ENCODE measurements around the gene SVOP. TPM values are rescaled to one million over a fixed set of nuclear protein-coding genes. Genes with fewer than 3 reads are reported as not detected.

The SVOP gene
- total and polyA plus RNA-seq, 2 donors (not counting 1 experiment from before 2014, with no cell fraction given), result not detected

DNA sequence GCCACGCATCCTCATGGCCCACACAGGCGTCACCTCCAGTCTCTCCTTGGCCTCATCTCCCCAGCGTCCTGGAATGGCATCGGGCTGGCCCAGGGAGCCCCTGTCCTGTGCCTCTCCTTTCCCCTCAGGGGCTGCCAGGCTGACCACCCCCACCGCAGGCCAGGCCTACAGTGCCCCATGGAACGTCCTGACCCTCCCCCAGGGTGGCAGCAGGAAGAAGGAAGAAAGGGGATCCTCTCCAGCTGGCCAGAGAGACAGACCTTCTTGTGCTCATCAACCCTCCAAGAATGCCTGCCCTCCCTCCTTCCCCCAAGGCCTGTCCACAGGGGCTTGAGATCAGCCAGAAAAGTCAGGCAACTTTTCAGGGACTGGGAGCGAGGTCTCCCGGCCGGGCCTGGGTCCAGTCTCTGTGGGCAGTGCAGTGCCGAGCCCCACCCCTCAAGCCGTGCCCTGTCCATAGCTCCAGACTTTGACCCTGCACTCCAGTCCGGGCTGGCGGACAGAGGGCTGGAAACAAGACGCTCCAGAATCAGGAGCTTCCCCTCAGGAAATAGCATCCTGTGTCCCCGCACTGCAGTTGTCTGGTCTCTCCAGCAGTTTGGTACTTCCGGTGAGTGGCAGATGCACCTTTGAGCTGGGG is 141.1 kb downstream of the SVOP start, which contains the start of gene DAO:
Gene DAO (plus strand): TSS at position 478 of the 640 bp plus-strand sequence. CDS start 4,915 bp downstream, outside the sequence.
- ChIA-PET POLR2A (no interaction called here), CTCF (interaction anchor here (2.8 kb wide), 1 partner anchor 71 kb away, joined by 16 read pairs; no protein-coding TSS in a partner anchor)
- Histone ChIP-seq H3K27me3 (replicated peaks in 1 of 4; ENCODE audit: control extremely low read depth in 1 of 4, control insufficient read depth in 3 of 4, insufficient read depth in 4 of 4, low read length in 3 of 4) (peaks cover 0 to 10% (median 0%) of the 10 kb centered on the region in 4 experiments), H3K9ac (ENCODE audit: low read length) (no peak within 1 kb of the TSS), H3K9me3 (ENCODE audit: control extremely low read depth in 1 of 3, control insufficient read depth in 2 of 3, insufficient read depth in 1 of 3, low read length in 2 of 3) (peaks cover 0 to 3% (median 0%) of the 10 kb centered on the region in 3 donors), H3K79me2 (ENCODE audit: control insufficient read depth, insufficient read depth, low read length) (no peaks in the 10 kb centered on the region), H3K4me1 (ENCODE audit: control insufficient read depth in 2 of 2, insufficient read depth in 2 of 2, low read length in 2 of 2) (peaks cover 0 to 5% of the 10 kb centered on the region in 2 donors), H4K20me1 (ENCODE audit: control insufficient read depth, insufficient read depth, low read length, poor library complexity, severe bottlenecking) (no peaks in the 10 kb centered on the region), H2AFZ (ENCODE audit: insufficient read depth, low read depth, low read length, poor library complexity, severe bottlenecking) (no peak within 1 kb of the TSS), H3K27ac (ENCODE audit: low read length in 2 of 2) (no peak within 1 kb of the TSS), H3K36me3 (replicated peaks in 1 of 2; ENCODE audit: control extremely low read depth in 1 of 2, control insufficient read depth in 1 of 2, extremely low read depth in 1 of 2, insufficient read depth in 2 of 2, low read length in 1 of 2) (no peaks in the 10 kb centered on the region), H3K4me3 (ENCODE audit: control extremely low read depth in 1 of 5, extremely low read depth in 1 of 5, insufficient read depth in 1 of 5, low read depth in 2 of 5, low read length in 4 of 5) (no peak within 1 kb of the TSS), H3K4me2 (replicated peaks; ENCODE audit: low read depth, low read length, poor library complexity, severe bottlenecking) (no peak within 1 kb of the TSS)
- 91% methylated on average over 15 of the region's 16 CpGs for WGBS (ENCODE audit: insufficient coverage)
- H3K27me3 Mint-ChIP-seq, result no peaks in the 10 kb centered on the region
- H3K4me3 Mint-ChIP-seq, result no peak within 1 kb of the TSS
- ATAC-seq (ENCODE audit: low read depth) (no peak), DNase-seq (no peak)
- TF ChIP-seq EZH2 (IDR thresholded peaks at IDR 0.05; ENCODE audit: borderline replicate concordance, insufficient read depth, low read depth, low read length, poor library complexity, severe bottlenecking), result no peak
- TF ChIP-seq, protein P1, sequence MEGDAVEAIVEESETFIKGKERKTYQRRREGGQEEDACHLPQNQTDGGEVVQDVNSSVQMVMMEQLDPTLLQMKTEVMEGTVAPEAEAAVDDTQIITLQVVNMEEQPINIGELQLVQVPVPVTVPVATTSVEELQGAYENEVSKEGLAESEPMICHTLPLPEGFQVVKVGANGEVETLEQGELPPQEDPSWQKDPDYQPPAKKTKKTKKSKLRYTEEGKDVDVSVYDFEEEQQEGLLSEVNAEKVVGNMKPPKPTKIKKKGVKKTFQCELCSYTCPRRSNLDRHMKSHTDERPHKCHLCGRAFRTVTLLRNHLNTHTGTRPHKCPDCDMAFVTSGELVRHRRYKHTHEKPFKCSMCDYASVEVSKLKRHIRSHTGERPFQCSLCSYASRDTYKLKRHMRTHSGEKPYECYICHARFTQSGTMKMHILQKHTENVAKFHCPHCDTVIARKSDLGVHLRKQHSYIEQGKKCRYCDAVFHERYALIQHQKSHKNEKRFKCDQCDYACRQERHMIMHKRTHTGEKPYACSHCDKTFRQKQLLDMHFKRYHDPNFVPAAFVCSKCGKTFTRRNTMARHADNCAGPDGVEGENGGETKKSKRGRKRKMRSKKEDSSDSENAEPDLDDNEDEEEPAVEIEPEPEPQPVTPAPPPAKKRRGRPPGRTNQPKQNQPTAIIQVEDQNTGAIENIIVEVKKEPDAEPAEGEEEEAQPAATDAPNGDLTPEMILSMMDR (IDR thresholded peaks at IDR 0.05), result no peak
- intact Hi-C loops (cut with micrococcal nuclease), result no loop called here
- H3K4me1 Mint-ChIP-seq, result no peaks in the 10 kb centered on the region
- no peaks in the 10 kb centered on the region for H3K9me3 Mint-ChIP-seq (ENCODE audit: insufficient read depth)
- no peak within 1 kb of the TSS for H3K27ac Mint-ChIP-seq

DNA sequence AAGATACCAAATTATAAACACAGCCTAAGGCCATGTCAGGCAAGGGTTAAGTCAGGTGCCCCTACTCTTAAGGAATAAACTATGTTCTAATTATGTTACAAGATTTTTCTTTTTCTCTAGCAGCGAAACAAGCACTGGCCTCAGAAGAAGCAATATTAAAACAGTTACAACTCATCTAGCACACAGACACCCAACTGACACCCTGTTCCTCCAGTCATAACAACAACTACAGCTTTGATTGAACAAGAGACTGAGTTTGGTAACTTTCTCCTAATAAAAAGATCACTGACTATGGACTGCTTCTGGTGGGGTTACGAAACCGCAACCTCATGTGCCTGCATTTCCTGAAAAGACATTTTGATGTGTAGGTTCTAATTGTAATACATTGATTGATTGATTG is 144.3 kb downstream of the SVOP start:
- TF ChIP-seq, protein P1 (IDR thresholded peaks at IDR 0.05), result no peak
- TF ChIP-seq EZH2 (IDR thresholded peaks at IDR 0.05; ENCODE audit: borderline replicate concordance, insufficient read depth, low read depth, low read length, poor library complexity, severe bottlenecking), result no peak
- ATAC-seq (ENCODE audit: low read depth) (no peak), DNase-seq (no peak)
- Mint-ChIP-seq H3K4me3 (no peak overlapping the region), H3K27ac (no peak overlapping the region), H3K4me1 (no peaks in the 10 kb centered on the region), H3K27me3 (no peaks in the 10 kb centered on the region), H3K9me3 (ENCODE audit: insufficient read depth) (no peaks in the 10 kb centered on the region)
- Histone ChIP-seq H3K9ac (ENCODE audit: low read length) (no peak overlapping the region), H3K79me2 (ENCODE audit: control insufficient read depth, insufficient read depth, low read length) (no peaks in the 10 kb centered on the region), H3K4me1 (ENCODE audit: control insufficient read depth in 2 of 2, insufficient read depth in 2 of 2, low read length in 2 of 2) (no peaks in the 10 kb centered on the region), H2AFZ (ENCODE audit: insufficient read depth, low read depth, low read length, poor library complexity, severe bottlenecking) (no peak overlapping the region), H3K27ac (ENCODE audit: low read length in 2 of 2) (no peak overlapping the region), H4K20me1 (ENCODE audit: control insufficient read depth, insufficient read depth, low read length, poor library complexity, severe bottlenecking) (no peaks in the 10 kb centered on the region), H3K4me3 (ENCODE audit: control extremely low read depth in 1 of 5, extremely low read depth in 1 of 5, insufficient read depth in 1 of 5, low read depth in 2 of 5, low read length in 4 of 5) (no peak overlapping the region), H3K9me3 (ENCODE audit: control extremely low read depth in 1 of 3, control insufficient read depth in 2 of 3, insufficient read depth in 1 of 3, low read length in 2 of 3) (peaks cover 0 to 3% (median 0%) of the 10 kb centered on the region in 3 donors), H3K36me3 (replicated peaks in 1 of 2; ENCODE audit: control extremely low read depth in 1 of 2, control insufficient read depth in 1 of 2, extremely low read depth in 1 of 2, insufficient read depth in 2 of 2, low read length in 1 of 2) (no peaks in the 10 kb centered on the region), H3K27me3 (replicated peaks in 1 of 4; ENCODE audit: control extremely low read depth in 1 of 4, control insufficient read depth in 3 of 4, insufficient read depth in 4 of 4, low read length in 3 of 4) (no peaks in the 10 kb centered on the region), H3K4me2 (replicated peaks; ENCODE audit: low read depth, low read length, poor library complexity, severe bottlenecking) (no peak overlapping the region)
- CTCF ChIA-PET, result interaction anchor here (0.9 to 2.6 kb wide), 2 partner anchors 74 to 78 kb away, joined by 3 to 8 read pairs; no protein-coding TSS in a partner anchor
- POLR2A ChIA-PET, result no interaction called here
- intact Hi-C loops (cut with micrococcal nuclease), result no loop called here
- WGBS (ENCODE audit: insufficient coverage), result 86% methylated on average over 1 of the region's 3 CpGs

Data from B cell (primary cell).